GM12892 (cell line): ENCODE measurements around the gene ATAD3A.

ENCODE experiments used
- DNase-seq: peaks from one replicate; pipeline ENCODE4 v3.0.0; 2011; ENCODE audit not compliant: insufficient read length
- FAIRE-seq: peaks from 2 replicates; lab custom pipeline; 2011; peaks lifted over from hg19 to GRCh38; lab: Jason Lieb, UNC
- POLR2A ChIP-seq: IDR thresholded peaks from 2 replicates; pipeline ENCODE4 v1.6.1; 2011; ENCODE audit warnings: low read depth, low read length, control low read depth
- POLR2AphosphoS5 ChIP-seq: IDR thresholded peaks from 2 replicates; pipeline ENCODE4 v1.6.1; 2011; ENCODE audit warnings: low read depth, low read length, control low read depth
- TAF1 ChIP-seq: IDR thresholded peaks from 2 replicates; pipeline ENCODE4 v1.6.1; 2011; ENCODE audit warnings: low read depth, mild to moderate bottlenecking, control low read depth, low read length, borderline replicate concordance

Gene ATAD3A

GRCh38 chr1:1536019-1536937 lies 24.3 kb downstream of the ATAD3A start:
- FAIRE-seq, result no peak
- no peak for TF ChIP-seq POLR2A
- no peak for TF ChIP-seq POLR2AphosphoS5
- no peak for TF ChIP-seq TAF1

GRCh38 chr1:1536938-1537546 lies 25.1 kb downstream of the ATAD3A start:
- FAIRE-seq, result no peak
- DNase-seq, result no peak
- no peak for TF ChIP-seq POLR2A
- TF ChIP-seq TAF1, result no peak
- TF ChIP-seq POLR2AphosphoS5, result no peak

More at GRCh38 chr1:1536019-1536937, 24.3 kb downstream of the ATAD3A start:
- no peak for DNase-seq

GRCh38 chr1:1537626-1538250 lies 25.8 kb downstream of the ATAD3A start:
- DNase-seq, result no peak
- TF ChIP-seq TAF1, result no peak
- TF ChIP-seq POLR2AphosphoS5, result no peak
- TF ChIP-seq POLR2A, result no peak
- FAIRE-seq, result no peak

GRCh38 chr1:1538334-1538733 lies 26.4 kb downstream of the ATAD3A start:
- no peak for DNase-seq
- no peak for FAIRE-seq
- no peak for TF ChIP-seq POLR2A

GRCh38 chr1:1538989-1539309 lies 27.0 kb downstream of the ATAD3A start:
- FAIRE-seq, result no peak
- no peak for DNase-seq
- TF ChIP-seq POLR2A (no peak), POLR2AphosphoS5 (no peak), TAF1 (no peak)

- no peak for TF ChIP-seq TAF1
- TF ChIP-seq POLR2AphosphoS5, result no peak
- no peak for TF ChIP-seq POLR2A
- no peak for FAIRE-seq
- no peak for DNase-seq
Observed at GRCh38 chr1:1539310-1540089, 27.5 kb downstream of the ATAD3A start.

GRCh38 chr1:1540090-1540817 lies 28.3 kb downstream of the ATAD3A start, which contains the start of gene TMEM240:
TSS of gene TMEM240 (minus strand) at chr1:1540624. CDS start at chr1:1540346, 278 bp downstream.
- TF ChIP-seq POLR2A (no peak), POLR2AphosphoS5 (no peak), TAF1 (no peak)
- DNase-seq (no peak), FAIRE-seq (no peak)

GRCh38 chr1:1540818-1541628 lies 29.1 kb downstream of the ATAD3A start:
- FAIRE-seq (no peak), DNase-seq (no peak)
- no peak for TF ChIP-seq POLR2AphosphoS5
- TF ChIP-seq POLR2A, result no peak
- TF ChIP-seq TAF1, result no peak

- no peak for DNase-seq
- no peak for FAIRE-seq
- TF ChIP-seq TAF1, result no peak
- no peak for TF ChIP-seq POLR2AphosphoS5
Observed at GRCh38 chr1:1541956-1542765, 30.2 kb downstream of the ATAD3A start.
